GM23248 (cell line): ENCODE data around the gene SALL4. TPM values are rescaled to one million over a fixed set of nuclear protein-coding genes. Genes with fewer than 3 reads are reported as not detected.

Experiments used
- DNase-seq: peaks from one replicate; pipeline ENCODE4 v3.0.0-alpha.2; 2015
- H2AFZ ChIP-seq: fragments of 200-600 bp; sonication (generic); 2 replicates; pipeline ENCODE4 v1.6.1; 2016; ENCODE audit warnings: antibody characterized with exemption
- H3F3A ChIP-seq: fragments of 200-600 bp; sonication (generic); 2 replicates; pipeline ENCODE4 v1.6.1; 2016; ENCODE audit warnings: mild to moderate bottlenecking, antibody characterized with exemption, mixed run types; ENCODE audit not compliant: insufficient read depth
- H3K27ac ChIP-seq: fragments of 200-600 bp; sonication (generic); 2 replicates; pipeline ENCODE4 v1.5.1; 2016; ENCODE audit warnings: mild to moderate bottlenecking
- H3K27me3 ChIP-seq: fragments of 200-600 bp; sonication (generic); replicated peaks from 2 replicates; pipeline ENCODE4 v1.6.1; 2016; ENCODE audit warnings: mild to moderate bottlenecking; ENCODE audit not compliant: insufficient read depth
- H3K36me3 ChIP-seq: fragments of 200-600 bp; sonication (generic); 2 replicates; pipeline ENCODE4 v1.6.1; 2016; ENCODE audit warnings: low read depth, mild to moderate bottlenecking
- H3K4me1 ChIP-seq: fragments of 200-600 bp; sonication (generic); 2 replicates; pipeline ENCODE4 v1.6.1; 2016; ENCODE audit warnings: mild to moderate bottlenecking; ENCODE audit not compliant: insufficient read depth
- H3K4me2 ChIP-seq: fragments of 200-600 bp; sonication (generic); one replicate; pipeline ENCODE4 v1.6.1; 2016; ENCODE audit warnings: mild to moderate bottlenecking; ENCODE audit not compliant: unreplicated experiment
- H3K4me3 ChIP-seq: fragments of 200-600 bp; sonication (generic); 2 replicates; pipeline ENCODE4 v1.5.1; 2016; ENCODE audit warnings: mild to moderate bottlenecking
- H3K79me2 ChIP-seq: fragments of 200-600 bp; sonication (generic); 2 replicates; pipeline ENCODE4 v1.6.1; 2016; ENCODE audit warnings: mild to moderate bottlenecking; ENCODE audit not compliant: insufficient read depth
- H3K9ac ChIP-seq: fragments of 200-600 bp; sonication (generic); 2 replicates; pipeline ENCODE4 v1.6.1; 2016; ENCODE audit warnings: mild to moderate bottlenecking
- H3K9me2 ChIP-seq: fragments of 200-600 bp; sonication (generic); 2 replicates; pipeline ENCODE4 v1.6.1; 2016; ENCODE audit warnings: mixed run types, mild to moderate bottlenecking, moderate library complexity; ENCODE audit not compliant: insufficient read depth
- H3K9me3 ChIP-seq: fragments of 200-600 bp; sonication (generic); one replicate; pipeline ENCODE4 v1.6.1; 2017; ENCODE audit warnings: low read depth
- H4K20me1 ChIP-seq: fragments of 200-600 bp; sonication (generic); 2 replicates; pipeline ENCODE4 v1.6.0; 2016; ENCODE audit not compliant: insufficient read depth
- EZH2 ChIP-seq: fragments of 200-600 bp; sonication (generic); IDR thresholded peaks from 2 replicates; pipeline ENCODE4 v1.6.1; 2018; ENCODE audit warnings: antibody characterized with exemption, mild to moderate bottlenecking; ENCODE audit not compliant: insufficient read depth, poor library complexity, severe bottlenecking
- EZH2phosphoT487 ChIP-seq: fragments of 200-600 bp; sonication (generic); IDR thresholded peaks from 2 replicates; pipeline ENCODE4 v1.6.1; 2018; ENCODE audit warnings: antibody characterized with exemption, moderate library complexity, mild to moderate bottlenecking, low read depth; ENCODE audit not compliant: insufficient read depth
- WGBS, 2 experiments: methylation state at CpG; one replicate each; pipeline ENCODE4 v1.1.6; 2015 to 2017; ENCODE audit warnings: low lambda C conversion rate in 2 of 2, low coverage in 1 of 2; ENCODE audit errors: missing lambda C conversion rate in 2 of 2; 5-methylcytosine and 5-hydroxymethylcytosine counted together
- in situ Hi-C: fragments of 300-500 bp; cut with MboI; formaldehyde crosslinking; loops from 2 replicates; pipeline ENCODE4 v1.15.0; 2020
- polyA plus RNA-seq: library from polyadenylated mRNA; unstranded; fragments of >200 nt; fragmentation: Nextera tagmentation; extraction: Ambion mirVana; gene quantifications from 2 replicates; pipeline ENCODE4 v1.2.1, GENCODE V29; 2016
- total RNA-seq: library from RNA; depleted of rRNA; stranded (reverse); fragments of >200 nt; shearing (Covaris generic); gene quantifications from 2 replicates; pipeline ENCODE4 v1.2.3, GENCODE V29; 2014

SALL4 gene
- total and polyA plus RNA-seq, 2 experiments from 2014 or later: not detected

DNA sequence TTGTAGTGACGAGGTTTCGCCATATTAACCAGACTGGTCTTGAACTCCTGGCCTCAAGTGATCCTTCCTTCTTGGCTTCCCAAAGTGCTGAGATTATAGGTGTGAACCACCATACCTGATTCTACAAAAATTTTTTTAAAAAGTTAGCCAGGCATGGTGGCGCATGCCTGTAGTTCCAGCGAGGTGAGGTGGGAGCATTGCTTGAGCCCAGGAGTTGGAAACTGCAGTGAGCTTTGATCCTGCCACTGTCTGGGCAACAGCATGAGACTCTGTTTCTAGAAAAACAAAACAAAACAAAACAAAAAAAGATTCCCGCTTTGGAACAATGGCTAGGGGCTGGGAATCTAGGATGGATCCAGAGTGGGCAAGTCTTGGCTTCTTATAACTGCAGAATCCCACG lies 35.1 kb upstream of the SALL4 start:
- in situ Hi-C loops: loop anchor here (10.0 kb wide), 1 partner anchor 63 kb away; no protein-coding TSS in a partner anchor
- 69 to 72% methylated on average over 6 of the region's 6 CpGs for WGBS, 2 experiments
- H3F3A ChIP-seq: no peaks in the 10 kb centered on the region

DNA sequence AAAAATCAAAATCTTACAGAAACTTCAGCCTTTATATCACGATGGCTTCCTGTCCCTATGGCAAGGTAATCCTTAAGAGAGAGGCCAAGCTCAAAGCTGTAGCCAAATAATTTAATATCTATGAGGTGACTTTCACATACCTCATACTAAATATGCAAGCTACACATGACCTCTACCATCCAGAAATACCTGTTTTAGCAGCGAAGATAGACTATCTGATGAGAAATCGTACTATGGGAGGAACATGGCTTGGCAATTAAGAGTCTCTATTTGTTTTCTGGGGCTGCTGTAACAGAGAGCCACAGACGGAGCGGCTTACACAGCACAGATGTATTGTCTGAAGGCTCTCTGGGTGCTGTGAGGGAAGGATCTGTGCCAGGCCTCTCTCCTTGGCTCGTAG lies 31.0 kb upstream of the SALL4 start:
- in situ Hi-C loops: loop anchor here (10.0 kb wide), 1 partner anchor 59 kb away; no protein-coding TSS in a partner anchor
- H3K9me2 ChIP-seq: no peaks in the 10 kb centered on the region

More for the DNA sequence above, 35.1 kb upstream of the SALL4 start:
- no peaks in the 10 kb centered on the region for H3K4me1 ChIP-seq
- H3K9ac ChIP-seq: no peak overlapping the region
- no peaks in the 10 kb centered on the region for H3K36me3 ChIP-seq
- no peaks in the 10 kb centered on the region for H3K9me2 ChIP-seq
- H3K4me2 ChIP-seq: no peak overlapping the region
- TF ChIP-seq EZH2phosphoT487: no peak
- TF ChIP-seq EZH2: no peak
- H4K20me1 ChIP-seq: no peaks in the 10 kb centered on the region
- no peak overlapping the region for H2AFZ ChIP-seq
- no peak overlapping the region for H3K27ac ChIP-seq
- no peaks in the 10 kb centered on the region for H3K9me3 ChIP-seq
- no peak overlapping the region for H3K4me3 ChIP-seq
- H3K27me3 ChIP-seq: peaks cover 5% of the 10 kb centered on the region
- no peak for DNase-seq
- no peaks in the 10 kb centered on the region for H3K79me2 ChIP-seq

DNA sequence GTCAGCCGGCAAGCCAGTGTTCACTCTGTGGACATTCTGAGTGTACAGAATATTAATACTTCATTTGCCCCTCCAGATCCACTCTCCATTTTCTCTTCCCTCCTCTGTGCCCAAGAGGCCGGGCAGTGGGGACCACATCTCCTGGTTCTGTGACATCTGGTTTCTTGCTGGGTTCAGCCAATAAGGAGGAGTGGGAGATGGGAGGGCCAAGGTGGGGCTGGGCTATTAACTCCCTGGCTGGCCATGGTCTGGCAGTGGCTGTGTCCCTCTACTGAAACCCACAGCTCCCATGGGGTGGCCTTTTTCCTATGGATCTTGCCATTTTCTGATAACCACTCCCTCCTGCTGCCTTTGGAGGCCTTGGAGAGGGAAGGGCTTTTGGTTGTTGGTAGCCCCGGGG lies 30.0 kb upstream of the SALL4 start:
- no peak overlapping the region for H3K9ac ChIP-seq
- no peaks in the 10 kb centered on the region for H3F3A ChIP-seq
- WGBS, 2 experiments: 55 to 56% methylated on average over 3 of the region's 3 CpGs
- H3K4me1 ChIP-seq: no peaks in the 10 kb centered on the region
- H3K36me3 ChIP-seq: no peaks in the 10 kb centered on the region
- H3K9me2 ChIP-seq: no peaks in the 10 kb centered on the region
- no peaks in the 10 kb centered on the region for H3K79me2 ChIP-seq
- DNase-seq: no peak
- H3K4me3 ChIP-seq: no peak overlapping the region
- no peak overlapping the region for H3K27ac ChIP-seq
- in situ Hi-C loops: loop anchor here (10.0 kb wide), 1 partner anchor 57 kb away; no protein-coding TSS in a partner anchor
- TF ChIP-seq EZH2: no peak
- H3K9me3 ChIP-seq: no peaks in the 10 kb centered on the region
- no peak overlapping the region for H2AFZ ChIP-seq
- peaks cover 5% of the 10 kb centered on the region for H3K27me3 ChIP-seq
- H4K20me1 ChIP-seq: no peaks in the 10 kb centered on the region
- no peak overlapping the region for H3K4me2 ChIP-seq

More for the DNA sequence above, 31.0 kb upstream of the SALL4 start:
- DNase-seq: no peak
- H3K9me3 ChIP-seq: no peaks in the 10 kb centered on the region
- H3K79me2 ChIP-seq: no peaks in the 10 kb centered on the region
- no peak overlapping the region for H2AFZ ChIP-seq
- no peak overlapping the region for H3K4me2 ChIP-seq
- WGBS, 2 experiments: 82 to 86% methylated on average over 6 of the region's 6 CpGs
- no peaks in the 10 kb centered on the region for H3F3A ChIP-seq
- no peaks in the 10 kb centered on the region for H4K20me1 ChIP-seq
- no peaks in the 10 kb centered on the region for H3K4me1 ChIP-seq
- no peak overlapping the region for H3K9ac ChIP-seq
- no peak overlapping the region for H3K27ac ChIP-seq
- peaks cover 5% of the 10 kb centered on the region for H3K27me3 ChIP-seq
- no peak for TF ChIP-seq EZH2phosphoT487
- no peak for TF ChIP-seq EZH2
- no peaks in the 10 kb centered on the region for H3K36me3 ChIP-seq
- H3K4me3 ChIP-seq: no peak overlapping the region

DNA sequence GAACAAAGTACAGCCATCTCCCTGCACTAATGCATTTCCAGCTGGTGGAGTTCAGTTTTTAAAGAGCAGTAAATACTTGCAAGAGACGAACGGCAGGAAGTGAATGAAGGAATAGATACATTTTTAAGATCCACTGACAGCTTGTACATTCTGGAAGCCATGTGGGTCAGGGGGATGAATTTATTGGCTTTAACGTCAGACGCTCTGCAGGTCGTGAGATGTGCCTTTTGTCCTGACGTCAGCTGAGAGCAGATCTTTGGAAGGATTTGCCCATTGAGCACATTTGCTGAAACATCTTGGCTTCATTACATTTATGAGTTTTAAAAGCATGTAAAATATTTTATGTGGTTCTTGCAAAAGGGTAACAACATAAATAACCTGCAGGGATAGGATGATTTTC lies 29.5 kb upstream of the SALL4 start:
- Histone ChIP-seq H3K9ac (no peak overlapping the region), H3K9me2 (no peaks in the 10 kb centered on the region), H3K9me3 (no peaks in the 10 kb centered on the region), H3K27me3 (peaks cover 3% of the 10 kb centered on the region), H3K4me2 (no peak overlapping the region), H2AFZ (no peak overlapping the region), H3K36me3 (no peaks in the 10 kb centered on the region), H3K4me3 (no peak overlapping the region), H3K79me2 (no peaks in the 10 kb centered on the region), H3K27ac (no peak overlapping the region), H3K4me1 (no peaks in the 10 kb centered on the region), H4K20me1 (no peaks in the 10 kb centered on the region), H3F3A (no peaks in the 10 kb centered on the region)
- in situ Hi-C loops: loop anchor here (10.0 kb wide), 1 partner anchor 57 kb away; no protein-coding TSS in a partner anchor
- no peak for DNase-seq
- TF ChIP-seq EZH2 (no peak), EZH2phosphoT487 (no peak)
- WGBS, 2 experiments: 9 to 12% methylated on average over 6 of the region's 6 CpGs

DNA sequence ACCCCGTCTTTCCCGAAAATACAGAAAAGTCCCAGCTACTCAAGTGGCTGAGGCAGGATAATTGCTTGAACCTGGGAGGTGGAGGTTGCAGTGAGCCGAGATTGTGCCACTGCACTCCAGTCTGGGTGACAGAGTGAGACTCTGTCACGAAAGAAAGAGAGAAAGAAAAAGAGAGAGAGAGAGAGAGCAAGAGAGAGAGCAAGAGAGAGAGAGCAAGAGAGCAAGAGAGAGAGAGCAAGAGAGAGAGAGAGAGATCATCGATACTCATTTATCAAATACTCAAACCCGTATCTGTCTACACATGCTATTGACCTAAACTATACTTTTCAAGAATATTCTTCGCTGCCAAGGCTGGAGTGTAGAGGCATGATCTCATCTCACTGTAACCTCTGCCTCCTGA lies 28.2 kb upstream of the SALL4 start:
- 79 to 89% methylated on average over 7 of the region's 7 CpGs for WGBS, 2 experiments
- Histone ChIP-seq H3K9ac (no peak overlapping the region), H3K4me1 (no peaks in the 10 kb centered on the region), H2AFZ (no peak overlapping the region), H3K4me3 (no peak overlapping the region), H3F3A (no peaks in the 10 kb centered on the region), H3K27me3 (no peaks in the 10 kb centered on the region; the same call in 1 of the 2 replicates), H3K79me2 (no peaks in the 10 kb centered on the region), H3K36me3 (no peaks in the 10 kb centered on the region), H3K9me2 (no peaks in the 10 kb centered on the region), H3K4me2 (no peak overlapping the region), H3K27ac (no peak overlapping the region), H3K9me3 (no peaks in the 10 kb centered on the region), H4K20me1 (no peaks in the 10 kb centered on the region)
- no peak for DNase-seq
- in situ Hi-C loops: loop anchor here (10.0 kb wide), 1 partner anchor 56 kb away; no protein-coding TSS in a partner anchor
- TF ChIP-seq EZH2 (no peak), EZH2phosphoT487 (no peak)
